ENCODE results near the gene C9orf50. TPM values are rescaled to one million over a fixed set of nuclear protein-coding genes. Genes with fewer than 3 reads are reported as not detected.

The C9orf50 gene
- total RNA-seq, 1 experiment from 2014 or later = not detected

- ChIA-PET POLR2A (no interaction called here), CTCF (no interaction called here)
- in situ Hi-C loops (cut with HindIII; ENCODE audit: low pct_unique_long_range_greater_than_20kb, low sequenced_read_pairs) (no loop called here), intact Hi-C loops (cut with micrococcal nuclease; ENCODE audit: unreplicated experiment) (no loop called here)
- DNase-seq (ENCODE audit: low read depth, low spot score) (no peak), ATAC-seq (no peak)
- Histone ChIP-seq H3K27ac (ENCODE audit: low read length) (no peak overlapping the region), H3K4me3 (ENCODE audit: low read depth in 2 of 2, low read length in 2 of 2) (no peak overlapping the region), H3K4me1 (ENCODE audit: control insufficient read depth, insufficient read depth, low read length) (no peaks in the 10 kb centered on the region; the same call in 1 of the 2 replicates), H3K27me3 (ENCODE audit: control insufficient read depth, insufficient read depth, low read length) (no peaks in the 10 kb centered on the region), H3K9me3 (ENCODE audit: control insufficient read depth, insufficient read depth, low read depth, low read length) (no peaks in the 10 kb centered on the region), H3K36me3 (ENCODE audit: control insufficient read depth, insufficient read depth, low read length) (no peaks in the 10 kb centered on the region)
- no TSS peak for BruUV-seq (replicated peaks)
- TF ChIP-seq CTCF (IDR thresholded peaks at IDR 0.05) = no peak
- no peak for TF ChIP-seq SIN3A (IDR thresholded peaks at IDR 0.05; ENCODE audit: borderline replicate concordance, insufficient read depth, low read depth, low read length)
- no peak for TF ChIP-seq TCF7L2 (IDR thresholded peaks at IDR 0.05; ENCODE audit: low read depth, low read length)
- no peak for TF ChIP-seq REST (IDR thresholded peaks at IDR 0.05; ENCODE audit: insufficient read depth in 1 of 2, low read depth in 2 of 2, low read length in 1 of 2)
- TF ChIP-seq POLR2AphosphoS5 (IDR thresholded peaks at IDR 0.05; ENCODE audit: low read depth, low read length) = no peak
Measured at GRCh38 chr9:129586245-129586644, 34.7 kb downstream of the C9orf50 start.

GRCh38 chr9:129585352-129585751 lies 35.5 kb downstream of the C9orf50 start:
- ChIA-PET POLR2A (no interaction called here), CTCF (interaction anchor here (0.7 kb wide), 1 partner anchor 19 kb away, joined by 4 read pairs; no protein-coding TSS in a partner anchor)
- DNase-seq (ENCODE audit: low read depth, low spot score) (no peak), ATAC-seq (no peak)
- H3K27me3 ChIP-seq (ENCODE audit: control insufficient read depth, insufficient read depth, low read length) = no peaks in the 10 kb centered on the region
- no peak overlapping the region for H3K27ac ChIP-seq (ENCODE audit: low read length)
- no peak for TF ChIP-seq SIN3A (IDR thresholded peaks at IDR 0.05; ENCODE audit: borderline replicate concordance, insufficient read depth, low read depth, low read length)
- no peak for TF ChIP-seq TCF7L2 (IDR thresholded peaks at IDR 0.05; ENCODE audit: low read depth, low read length)
- TF ChIP-seq REST (IDR thresholded peaks at IDR 0.05; ENCODE audit: insufficient read depth in 1 of 2, low read depth in 2 of 2, low read length in 1 of 2) = no peak
- TF ChIP-seq POLR2AphosphoS5 (IDR thresholded peaks at IDR 0.05; ENCODE audit: low read depth, low read length) = no peak
- TF ChIP-seq CTCF (IDR thresholded peaks at IDR 0.05) = no peak
- H3K4me1 ChIP-seq (ENCODE audit: control insufficient read depth, insufficient read depth, low read length) = no peaks in the 10 kb centered on the region; the same call in 1 of the 2 replicates
- H3K9me3 ChIP-seq (ENCODE audit: control insufficient read depth, insufficient read depth, low read depth, low read length) = no peaks in the 10 kb centered on the region
- no peak overlapping the region for H3K4me3 ChIP-seq (ENCODE audit: low read depth in 2 of 2, low read length in 2 of 2)
- no TSS peak for BruUV-seq (replicated peaks)
- H3K36me3 ChIP-seq (ENCODE audit: control insufficient read depth, insufficient read depth, low read length) = no peaks in the 10 kb centered on the region
- intact Hi-C loops (cut with micrococcal nuclease; ENCODE audit: unreplicated experiment) = no loop called here
- in situ Hi-C loops (cut with HindIII; ENCODE audit: low pct_unique_long_range_greater_than_20kb, low sequenced_read_pairs) = no loop called here

Data from Panc1 (cell line).